ENCODE measurements around the gene RBM15. TPM values are rescaled to one million over a fixed set of nuclear protein-coding genes. Genes with fewer than 3 reads are reported as not detected.

The RBM15 gene
- total RNA-seq, 1 donor from 2014 or later: 23.4 TPM

DNA sequence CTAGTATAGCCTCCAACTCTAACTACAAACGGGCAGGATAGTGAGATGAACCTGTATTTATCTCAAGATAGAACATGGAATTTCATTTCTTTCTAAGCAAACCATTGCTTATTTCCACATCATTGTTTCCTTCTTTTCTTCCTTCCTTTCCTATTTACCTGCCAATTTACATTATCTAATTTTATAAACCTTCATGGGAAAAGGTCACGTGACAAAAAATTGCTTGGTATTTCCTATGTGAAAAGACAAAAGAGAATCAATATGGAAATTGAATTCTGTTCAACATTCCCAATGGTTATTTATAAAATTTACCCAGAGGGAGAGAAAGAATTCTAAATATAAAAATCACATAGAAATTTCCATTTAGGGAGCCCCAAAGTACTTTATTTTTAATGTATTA is 22.4 kb upstream of the RBM15 start:
- DNase-seq (ENCODE audit: low spot score): no peak
- intact Hi-C loops (cut with DNase I): loop anchor here (10.0 kb wide), 1 partner anchor 138 kb away; the partner anchor contains the start of gene PROK1
- no peak for ATAC-seq

DNA sequence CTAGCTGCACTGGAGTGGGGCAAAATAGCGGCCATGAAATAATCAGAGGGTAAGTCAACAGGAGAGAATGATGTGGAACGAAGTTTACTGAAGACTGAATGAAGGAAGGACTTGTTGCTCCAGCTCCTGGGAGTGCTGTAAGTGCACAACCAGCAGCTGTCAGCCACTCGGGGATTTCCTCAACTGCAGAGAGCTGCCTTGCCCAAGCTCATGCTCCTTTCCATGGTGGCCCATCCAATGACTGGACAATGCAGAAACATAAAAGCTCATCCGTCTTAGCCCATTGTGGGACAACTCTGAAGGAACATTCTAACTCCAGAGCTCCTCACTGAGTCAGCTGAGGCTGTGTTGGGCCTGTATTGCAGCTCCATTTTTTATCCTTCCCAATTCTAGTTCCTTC is 21.1 kb upstream of the RBM15 start:
- DNase-seq (ENCODE audit: low spot score): no peak
- no peak for ATAC-seq
- intact Hi-C loops (cut with DNase I): loop anchor here (10.0 kb wide), 1 partner anchor 137 kb away; the partner anchor contains the start of gene PROK1

DNA sequence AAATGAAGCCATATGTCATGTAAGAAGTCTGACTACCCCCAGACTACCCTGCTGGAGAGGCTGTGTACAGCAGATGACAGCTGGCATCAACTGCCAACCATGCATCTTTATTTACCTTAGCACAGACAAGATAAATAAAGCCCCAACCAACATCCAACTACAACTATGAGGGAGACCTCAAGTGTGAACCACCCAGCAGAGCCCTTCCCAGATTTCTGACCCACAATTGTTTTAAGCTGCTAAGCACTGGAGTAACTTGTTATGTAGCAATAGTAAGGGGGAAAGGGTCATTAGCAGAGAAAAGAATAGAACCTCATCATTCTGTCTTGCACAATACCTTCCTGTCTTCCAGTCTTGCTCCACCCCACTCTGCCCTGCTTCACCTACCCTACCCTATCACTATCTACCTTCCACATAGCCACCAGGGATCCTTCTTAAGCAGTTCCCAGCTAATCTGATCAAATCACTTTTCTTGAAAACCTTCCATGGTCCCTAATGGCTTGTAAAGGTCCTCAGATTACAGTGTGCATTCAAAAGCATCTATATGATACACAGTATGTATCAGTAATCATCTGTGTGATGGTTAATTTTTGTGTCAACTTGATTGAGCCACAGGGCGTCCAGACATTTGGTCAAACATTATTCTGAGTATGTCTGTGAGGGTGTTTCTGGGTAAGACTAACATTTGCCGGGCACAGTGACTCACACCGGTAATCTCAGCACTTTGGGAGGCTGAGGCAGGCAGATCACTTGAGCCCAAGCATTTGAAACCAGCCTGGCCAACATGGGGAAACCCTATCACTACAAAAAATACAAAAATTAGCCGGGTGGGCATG is 19.6 kb upstream of the RBM15 start:
- DNase-seq (ENCODE audit: low spot score): no peak
- no peak for ATAC-seq
- intact Hi-C loops (cut with DNase I): loop anchor here (10.0 kb wide), 1 partner anchor 135 kb away; the partner anchor contains the start of gene PROK1

DNA sequence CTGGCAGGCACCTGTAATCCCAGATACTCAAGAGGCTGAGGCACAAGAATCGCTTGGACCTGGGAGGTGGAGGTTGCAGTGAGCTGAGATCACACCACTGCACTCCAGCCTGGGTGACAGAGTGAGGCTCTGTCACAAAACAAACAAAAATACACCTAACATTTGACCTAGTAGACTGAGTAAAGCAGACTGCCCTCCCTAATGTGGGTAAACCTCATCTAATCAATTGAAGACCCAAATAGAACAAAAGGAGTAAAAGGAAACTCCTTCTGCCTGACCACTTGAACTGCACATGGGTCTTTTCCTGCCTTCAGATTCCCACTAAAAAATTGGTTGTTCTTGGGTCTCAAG is 19.0 kb upstream of the RBM15 start:
- intact Hi-C loops (cut with DNase I): no loop called here
- ATAC-seq (no peak), DNase-seq (ENCODE audit: low spot score) (no peak)

DNA sequence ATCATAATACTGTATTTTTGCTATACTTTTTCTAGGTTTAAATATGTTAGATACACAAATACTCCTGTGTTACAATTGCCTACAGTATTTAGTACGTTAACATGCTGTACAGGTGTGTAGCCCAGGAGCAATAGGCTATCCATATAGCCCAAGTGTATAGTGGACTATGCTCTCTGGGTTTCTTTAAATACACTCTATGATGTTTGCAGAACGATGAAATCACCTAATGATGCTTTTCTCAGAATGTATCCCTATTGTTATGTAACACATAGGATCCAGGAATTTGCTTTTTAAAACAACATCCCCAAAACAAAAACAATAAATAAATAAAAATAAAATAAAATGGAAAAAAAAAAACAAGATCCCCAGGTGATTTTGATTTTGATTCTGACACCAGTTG is 18.1 kb upstream of the RBM15 start:
- no peak for ATAC-seq
- intact Hi-C loops (cut with DNase I): no loop called here
- no peak for DNase-seq (ENCODE audit: low spot score)

DNA sequence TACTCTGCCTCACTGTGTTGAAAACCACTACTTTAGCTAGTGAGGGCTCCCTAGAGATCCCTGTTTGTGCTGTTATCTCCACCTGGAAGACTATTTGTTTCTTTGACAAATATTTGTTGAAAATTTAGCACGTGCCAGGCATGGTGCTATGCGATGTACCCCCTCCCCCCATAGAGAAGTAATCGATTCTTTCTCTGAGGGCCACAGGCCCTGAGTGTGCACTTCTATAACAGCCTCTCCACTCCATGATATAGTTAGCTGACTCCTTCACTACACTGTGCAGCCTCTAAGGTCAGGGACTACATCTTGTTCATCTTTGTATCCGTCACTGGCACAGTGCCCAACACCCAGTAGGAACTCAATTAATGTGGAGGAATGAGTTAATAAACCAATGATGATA is 17.3 kb upstream of the RBM15 start:
- intact Hi-C loops (cut with DNase I): no loop called here
- ATAC-seq: no peak
- DNase-seq (ENCODE audit: low spot score): no peak

DNA sequence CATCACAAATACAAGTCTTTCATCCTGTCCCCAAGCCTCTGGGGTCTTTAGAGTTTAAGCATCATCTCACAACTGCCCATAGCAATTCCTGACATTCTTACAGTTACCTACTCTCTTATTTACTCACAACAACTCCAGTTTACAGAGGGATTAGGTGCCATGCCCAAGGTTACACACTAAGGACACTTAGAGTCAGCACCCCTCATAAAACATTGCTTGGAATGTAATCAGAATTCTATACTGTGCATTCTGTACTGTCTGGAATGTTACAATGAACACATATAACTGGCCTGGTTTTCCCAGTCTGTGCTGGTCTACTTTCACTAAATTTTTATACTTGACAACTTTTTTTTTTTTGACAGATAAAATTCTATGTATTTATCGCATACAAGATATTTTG is 14.5 kb upstream of the RBM15 start:
- DNase-seq (ENCODE audit: low spot score) (no peak), ATAC-seq (no peak)
- intact Hi-C loops (cut with DNase I): no loop called here

DNA sequence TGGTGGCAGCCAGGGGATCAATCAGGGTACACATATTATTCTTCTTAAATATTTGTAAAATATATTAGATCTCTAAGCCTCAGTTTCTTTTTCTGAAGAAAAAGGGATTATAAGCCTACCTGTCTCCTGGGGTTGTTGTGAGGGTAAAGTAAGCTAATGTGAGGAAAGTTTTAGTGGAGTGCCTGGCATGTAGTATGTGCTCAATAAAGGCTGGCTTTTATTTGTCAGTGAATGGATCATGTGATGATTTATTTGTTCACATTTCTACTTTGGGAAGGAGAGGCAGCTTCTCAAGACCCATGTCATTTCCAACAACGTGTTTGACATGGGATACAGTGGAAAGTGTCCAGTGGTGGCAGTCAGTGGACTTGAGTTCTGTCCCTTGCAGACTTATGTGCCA is 12.4 kb upstream of the RBM15 start:
- DNase-seq (ENCODE audit: low spot score): no peak
- no peak for ATAC-seq
- intact Hi-C loops (cut with DNase I): no loop called here

DNA sequence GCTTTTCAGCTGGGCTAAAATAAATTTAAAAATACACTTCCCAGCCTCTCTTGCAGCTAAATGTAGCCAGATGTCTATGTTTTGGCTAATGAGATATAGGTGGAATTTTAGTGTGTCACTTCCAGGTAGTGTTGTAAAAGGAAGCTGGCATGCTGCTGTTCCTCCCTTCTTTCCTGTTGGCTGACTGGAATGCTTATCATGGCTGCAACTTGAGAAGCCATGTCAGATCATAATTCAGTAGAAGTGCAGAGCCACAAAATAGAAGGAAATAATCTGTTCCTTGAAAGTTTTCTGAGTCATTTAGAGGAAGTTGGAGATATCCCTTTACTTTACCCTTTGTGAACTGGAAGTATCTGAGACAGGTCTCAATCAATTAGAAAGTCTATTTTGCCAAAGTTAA is 10.9 kb upstream of the RBM15 start:
- intact Hi-C loops (cut with DNase I): no loop called here
- ATAC-seq (no peak), DNase-seq (ENCODE audit: low spot score) (no peak)

DNA sequence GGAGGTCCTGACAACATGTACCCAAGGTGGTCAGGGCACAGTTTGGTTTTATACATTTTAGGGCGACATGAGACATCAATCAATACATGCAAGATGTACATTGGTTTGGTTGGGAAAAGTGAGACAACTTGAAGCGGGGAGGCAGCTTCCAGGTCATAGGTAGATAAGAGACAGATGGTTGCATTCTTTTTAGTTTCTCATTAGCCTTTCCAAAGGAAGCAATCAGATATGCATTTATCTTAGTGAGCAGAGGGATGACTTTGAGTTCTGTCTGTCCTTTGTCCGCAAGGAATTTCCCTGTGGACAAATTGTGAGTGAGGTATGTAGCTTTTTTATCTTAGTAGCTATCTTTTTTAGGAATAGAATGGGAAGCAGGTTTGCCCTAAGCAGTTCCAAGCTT is 10.5 kb upstream of the RBM15 start:
- ATAC-seq: no peak
- intact Hi-C loops (cut with DNase I): no loop called here
- no peak for DNase-seq (ENCODE audit: low spot score)

DNA sequence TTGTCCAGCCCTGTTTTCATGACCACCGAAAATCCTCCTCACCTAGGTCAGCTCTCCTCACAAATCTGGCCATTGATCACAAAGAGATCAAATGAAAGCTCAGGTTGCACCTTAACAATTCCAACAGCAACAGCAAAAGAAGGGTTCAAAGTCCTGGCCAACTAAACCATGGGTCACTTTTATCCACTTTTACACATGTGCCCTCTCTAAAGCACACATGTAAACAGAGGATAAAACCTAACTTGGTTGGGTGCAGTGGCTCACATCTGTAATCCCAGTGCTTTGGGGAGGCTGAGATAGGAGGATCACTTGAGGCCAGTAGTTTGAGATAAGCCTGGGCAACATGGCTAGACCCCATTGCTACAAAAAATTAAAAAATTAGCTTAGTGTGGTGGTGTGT is 3.9 kb upstream of the RBM15 start:
- no peak for ATAC-seq
- DNase-seq (ENCODE audit: low spot score): no peak
- intact Hi-C loops (cut with DNase I): loop anchor here (5.0 kb wide), 1 partner anchor 57 kb away; the partner anchor contains the start of gene SLC16A4

DNA sequence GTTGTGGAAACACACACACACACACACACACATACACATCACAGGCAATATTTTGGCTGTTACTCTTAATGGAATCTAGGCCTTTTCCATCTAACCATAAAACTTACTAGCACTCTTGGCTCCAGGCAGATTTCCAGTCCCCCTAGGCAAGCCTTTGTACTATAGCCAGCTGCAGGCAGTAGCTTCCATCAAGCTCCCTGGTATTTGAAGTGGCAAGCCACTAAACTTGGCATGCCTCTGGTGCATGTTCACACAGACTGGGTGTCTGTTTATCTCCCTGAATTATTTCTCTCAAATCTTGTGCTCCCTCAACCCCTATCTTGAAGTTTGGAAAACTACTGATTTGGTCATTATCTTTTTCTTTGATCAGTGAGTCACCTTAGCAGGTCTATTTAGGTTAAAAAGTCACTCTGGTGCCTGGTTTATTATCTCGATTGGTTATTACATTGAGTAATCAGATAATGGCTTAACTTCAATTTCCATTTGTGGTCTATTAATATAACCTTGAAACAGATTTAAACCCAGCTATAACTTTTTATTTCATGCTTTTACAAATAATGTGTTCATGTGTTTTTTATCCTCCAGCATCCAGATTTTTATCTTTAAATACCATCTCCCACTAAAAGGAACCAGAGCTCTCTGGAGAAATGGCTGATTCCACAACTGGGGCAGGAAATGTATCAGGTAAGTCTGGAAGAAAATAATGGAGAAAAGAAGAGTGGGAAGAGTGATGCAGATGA is 2.7 kb upstream of the RBM15 start:
- intact Hi-C loops (cut with DNase I): loop anchor here (5.0 kb wide), 1 partner anchor 56 kb away; the partner anchor contains the start of gene SLC16A4
- ATAC-seq: no peak
- DNase-seq (ENCODE audit: low spot score): no peak

DNA sequence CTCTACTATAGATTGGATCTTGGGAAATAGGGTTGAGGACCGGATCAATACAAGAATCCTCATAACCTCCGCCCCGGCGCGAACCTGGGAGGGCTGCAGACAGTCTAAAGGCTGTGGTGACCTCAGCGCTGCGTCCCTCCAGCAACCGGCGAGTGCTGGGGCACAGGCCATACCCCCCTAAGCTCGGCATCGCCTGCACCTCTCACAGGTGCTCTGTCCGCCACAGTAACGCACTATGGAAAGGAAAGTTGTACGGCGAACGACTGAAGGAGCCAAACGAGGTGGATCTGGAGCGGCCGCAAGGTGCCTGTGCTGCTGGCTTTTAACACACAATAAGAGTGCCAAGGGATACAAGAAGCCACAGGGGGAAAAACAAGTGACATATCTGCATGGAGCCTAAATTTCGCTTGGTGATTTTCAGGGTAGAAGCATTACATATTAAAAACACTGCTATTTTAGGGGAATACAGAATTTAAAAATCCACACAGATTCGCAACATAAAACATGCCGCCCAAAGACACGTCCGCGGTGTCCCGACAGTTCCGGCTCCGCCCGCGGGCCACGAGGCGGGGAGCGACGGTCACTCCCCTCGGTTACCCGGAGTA is 1.4 kb upstream of the RBM15 start:
- DNase-seq (ENCODE audit: low spot score) (peak; percentile 67), ATAC-seq (no peak)
- intact Hi-C loops (cut with DNase I): loop anchor here (5.0 kb wide), 1 partner anchor 54 kb away; the partner anchor contains the start of gene SLC16A4

DNA sequence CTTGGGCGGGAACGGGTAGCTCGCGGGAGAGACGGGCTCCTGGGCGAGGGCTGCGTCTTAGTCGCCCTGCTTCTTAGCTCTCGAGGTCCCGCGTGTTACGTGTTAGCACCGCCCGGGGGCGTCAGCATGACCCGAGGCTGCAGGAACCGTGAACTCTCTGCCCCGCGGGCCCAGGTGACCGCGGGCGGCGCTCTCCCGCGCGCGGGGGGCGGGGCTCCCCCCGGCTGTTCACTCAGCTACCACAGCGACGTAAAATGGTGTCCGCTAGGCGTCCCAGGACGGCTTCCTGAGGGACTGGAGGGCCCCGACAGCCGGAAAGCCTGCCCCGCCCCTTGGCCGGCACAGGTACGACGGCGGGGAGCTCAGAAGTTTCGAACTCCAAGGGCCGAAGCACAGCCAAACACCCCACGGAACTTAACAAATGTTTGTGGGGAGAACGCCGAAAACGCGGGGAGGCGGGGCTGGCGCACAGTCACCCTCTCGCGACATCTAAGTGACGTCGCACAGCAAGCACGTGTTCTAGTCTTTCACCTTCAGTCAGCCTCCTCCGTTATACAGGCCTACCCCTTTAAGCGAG is 780 bp upstream of the RBM15 start:
- intact Hi-C loops (cut with DNase I): loop anchor here (5.0 kb wide), 1 partner anchor 54 kb away; the partner anchor contains the start of gene SLC16A4
- ATAC-seq: peak; percentile 95
- peak; percentile 98 for DNase-seq (ENCODE audit: low spot score)

DNA sequence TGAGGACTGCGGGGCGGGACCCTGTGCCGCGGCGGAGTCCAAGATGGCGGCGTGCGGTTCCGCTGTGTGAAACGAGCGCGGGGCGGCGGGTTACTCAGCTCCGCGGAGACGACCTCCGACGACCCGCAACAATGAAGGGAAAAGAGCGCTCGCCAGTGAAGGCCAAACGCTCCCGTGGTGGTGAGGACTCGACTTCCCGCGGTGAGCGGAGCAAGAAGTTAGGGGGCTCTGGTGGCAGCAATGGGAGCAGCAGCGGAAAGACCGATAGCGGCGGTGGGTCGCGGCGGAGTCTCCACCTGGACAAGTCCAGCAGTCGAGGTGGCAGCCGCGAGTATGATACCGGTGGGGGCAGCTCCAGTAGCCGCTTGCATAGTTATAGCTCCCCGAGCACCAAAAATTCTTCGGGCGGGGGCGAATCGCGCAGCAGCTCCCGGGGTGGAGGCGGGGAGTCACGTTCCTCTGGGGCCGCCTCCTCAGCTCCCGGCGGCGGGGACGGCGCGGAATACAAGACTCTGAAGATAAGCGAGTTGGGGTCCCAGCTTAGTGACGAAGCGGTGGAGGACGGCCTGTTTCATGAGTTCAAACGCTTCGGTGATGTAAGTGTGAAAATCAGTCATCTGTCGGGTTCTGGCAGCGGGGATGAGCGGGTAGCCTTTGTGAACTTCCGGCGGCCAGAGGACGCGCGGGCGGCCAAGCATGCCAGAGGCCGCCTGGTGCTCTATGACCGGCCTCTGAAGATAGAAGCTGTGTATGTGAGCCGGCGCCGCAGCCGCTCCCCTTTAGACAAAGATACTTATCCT is 430 bp downstream of the RBM15 start:
- ATAC-seq: no peak
- intact Hi-C loops (cut with DNase I): loop anchor here (5.0 kb wide), 1 partner anchor 53 kb away; the partner anchor contains the start of gene SLC16A4
- no peak for DNase-seq (ENCODE audit: low spot score)

DNA sequence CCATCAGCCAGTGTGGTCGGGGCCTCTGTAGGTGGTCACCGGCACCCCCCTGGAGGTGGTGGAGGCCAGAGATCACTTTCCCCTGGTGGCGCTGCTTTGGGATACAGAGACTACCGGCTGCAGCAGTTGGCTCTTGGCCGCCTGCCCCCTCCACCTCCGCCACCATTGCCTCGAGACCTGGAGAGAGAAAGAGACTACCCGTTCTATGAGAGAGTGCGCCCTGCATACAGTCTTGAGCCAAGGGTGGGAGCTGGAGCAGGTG is 961 bp downstream of the RBM15 start:
- ATAC-seq (no peak), DNase-seq (ENCODE audit: low spot score) (no peak)
- intact Hi-C loops (cut with DNase I): no loop called here

DNA sequence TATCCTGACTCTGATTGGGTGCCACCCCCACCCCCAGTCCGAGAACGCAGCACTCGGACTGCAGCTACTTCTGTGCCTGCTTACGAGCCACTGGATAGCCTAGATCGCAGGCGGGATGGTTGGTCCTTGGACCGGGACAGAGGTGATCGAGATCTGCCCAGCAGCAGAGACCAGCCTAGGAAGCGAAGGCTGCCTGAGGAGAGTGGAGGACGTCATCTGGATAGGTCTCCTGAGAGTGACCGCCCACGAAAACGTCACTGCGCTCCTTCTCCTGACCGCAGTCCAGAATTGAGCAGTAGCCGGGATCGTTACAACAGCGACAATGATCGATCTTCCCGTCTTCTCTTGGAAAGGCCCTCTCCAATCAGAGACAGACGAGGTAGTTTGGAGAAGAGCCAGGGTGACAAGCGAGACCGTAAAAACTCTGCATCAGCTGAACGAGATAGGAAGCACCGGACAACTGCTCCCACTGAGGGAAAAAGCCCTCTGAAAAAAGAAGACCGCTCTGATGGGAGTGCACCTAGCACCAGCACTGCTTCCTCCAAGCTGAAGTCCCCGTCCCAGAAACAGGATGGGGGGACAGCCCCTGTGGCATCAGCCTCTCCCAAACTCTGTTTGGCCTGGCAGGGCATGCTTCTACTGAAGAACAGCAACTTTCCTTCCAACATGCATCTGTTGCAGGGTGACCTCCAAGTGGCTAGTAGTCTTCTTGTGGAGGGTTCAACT is 2.1 kb downstream of the RBM15 start:
- DNase-seq (ENCODE audit: low spot score) (no peak), ATAC-seq (no peak)
- intact Hi-C loops (cut with DNase I): no loop called here

DNA sequence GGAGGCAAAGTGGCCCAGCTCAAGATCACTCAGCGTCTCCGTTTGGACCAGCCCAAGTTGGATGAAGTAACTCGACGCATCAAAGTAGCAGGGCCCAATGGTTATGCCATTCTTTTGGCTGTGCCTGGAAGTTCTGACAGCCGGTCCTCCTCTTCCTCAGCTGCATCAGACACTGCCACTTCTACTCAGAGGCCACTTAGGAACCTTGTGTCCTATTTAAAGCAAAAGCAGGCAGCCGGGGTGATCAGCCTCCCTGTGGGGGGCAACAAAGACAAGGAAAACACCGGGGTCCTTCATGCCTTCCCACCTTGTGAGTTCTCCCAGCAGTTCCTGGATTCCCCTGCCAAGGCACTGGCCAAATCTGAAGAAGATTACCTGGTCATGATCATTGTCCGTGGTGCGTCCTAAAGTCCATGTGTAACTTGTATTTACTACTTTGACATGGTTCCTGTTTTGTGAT is 2.7 kb downstream of the RBM15 start:
- intact Hi-C loops (cut with DNase I): no loop called here
- DNase-seq (ENCODE audit: low spot score) (no peak), ATAC-seq (no peak)

All from sciatic nerve (tissue), 2 donors.